ENCODE measurements around the gene TNK1. TPM values are rescaled to one million over a fixed set of nuclear protein-coding genes. Genes with fewer than 3 reads are reported as not detected.

TNK1 gene
- total RNA-seq, 1 experiment from 2014 or later: 6.1 TPM

DNA sequence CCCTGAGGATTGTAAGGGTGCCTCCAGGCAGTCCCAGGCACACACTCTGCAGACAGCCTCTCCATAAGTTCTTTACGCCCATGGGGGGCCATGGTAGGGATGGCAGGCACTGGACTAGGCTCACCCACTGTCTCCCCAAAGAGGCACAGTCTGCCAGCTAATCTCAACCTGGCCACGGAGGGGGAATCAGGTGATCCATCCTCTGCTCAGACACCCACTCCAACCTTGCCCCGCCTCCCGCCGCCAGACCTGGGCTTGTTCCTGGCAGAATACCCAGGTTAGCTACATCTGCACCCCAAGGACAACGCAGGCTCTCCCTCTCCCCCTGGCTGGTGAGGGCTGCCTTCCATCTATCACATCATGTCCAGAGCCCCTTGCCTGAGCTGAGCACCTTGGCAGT, 28.0 kb downstream of the TNK1 start:
- Mint-ChIP-seq H3K4me3 (ENCODE audit: unreplicated experiment) (no peak overlapping the region), H3K27ac (ENCODE audit: unreplicated experiment) (no peak overlapping the region), H3K27me3 (ENCODE audit: insufficient read depth, unreplicated experiment) (no peaks in the 10 kb centered on the region), H3K4me1 (ENCODE audit: low read depth, unreplicated experiment) (peaks cover 8% of the 10 kb centered on the region), H3K36me3 (ENCODE audit: insufficient read depth, unreplicated experiment) (peaks cover 4% of the 10 kb centered on the region), H3K9me3 (ENCODE audit: unreplicated experiment) (no peaks in the 10 kb centered on the region)
- BruUV-seq (replicated peaks): no TSS peak
- no peaks in the 10 kb centered on the region for H3K4me1 ChIP-seq
- POLR2A ChIA-PET: no interaction called here
- H3K9me3 ChIP-seq: no peaks in the 10 kb centered on the region
- no peak overlapping the region for H3K4me3 ChIP-seq (ENCODE audit: low read depth, low read length)
- H3K36me3 ChIP-seq (ENCODE audit: control insufficient read depth, insufficient read depth, low read length): no peaks in the 10 kb centered on the region
- CTCF ChIA-PET: no interaction called here
- H3K27me3 ChIP-seq (replicated peaks; ENCODE audit: control insufficient read depth, insufficient read depth, low read length): no peaks in the 10 kb centered on the region
- DNase-seq: no peak
- TF ChIP-seq, protein P1, sequence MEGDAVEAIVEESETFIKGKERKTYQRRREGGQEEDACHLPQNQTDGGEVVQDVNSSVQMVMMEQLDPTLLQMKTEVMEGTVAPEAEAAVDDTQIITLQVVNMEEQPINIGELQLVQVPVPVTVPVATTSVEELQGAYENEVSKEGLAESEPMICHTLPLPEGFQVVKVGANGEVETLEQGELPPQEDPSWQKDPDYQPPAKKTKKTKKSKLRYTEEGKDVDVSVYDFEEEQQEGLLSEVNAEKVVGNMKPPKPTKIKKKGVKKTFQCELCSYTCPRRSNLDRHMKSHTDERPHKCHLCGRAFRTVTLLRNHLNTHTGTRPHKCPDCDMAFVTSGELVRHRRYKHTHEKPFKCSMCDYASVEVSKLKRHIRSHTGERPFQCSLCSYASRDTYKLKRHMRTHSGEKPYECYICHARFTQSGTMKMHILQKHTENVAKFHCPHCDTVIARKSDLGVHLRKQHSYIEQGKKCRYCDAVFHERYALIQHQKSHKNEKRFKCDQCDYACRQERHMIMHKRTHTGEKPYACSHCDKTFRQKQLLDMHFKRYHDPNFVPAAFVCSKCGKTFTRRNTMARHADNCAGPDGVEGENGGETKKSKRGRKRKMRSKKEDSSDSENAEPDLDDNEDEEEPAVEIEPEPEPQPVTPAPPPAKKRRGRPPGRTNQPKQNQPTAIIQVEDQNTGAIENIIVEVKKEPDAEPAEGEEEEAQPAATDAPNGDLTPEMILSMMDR (IDR thresholded peaks at IDR 0.05; ENCODE audit: insufficient read depth in 1 of 2, low read depth in 1 of 2, low read length in 1 of 2, severe bottlenecking in 1 of 2, unreplicated experiment in 1 of 2): no peak
- intact Hi-C loops (cut with micrococcal nuclease; ENCODE audit: unreplicated experiment): no loop called here

DNA sequence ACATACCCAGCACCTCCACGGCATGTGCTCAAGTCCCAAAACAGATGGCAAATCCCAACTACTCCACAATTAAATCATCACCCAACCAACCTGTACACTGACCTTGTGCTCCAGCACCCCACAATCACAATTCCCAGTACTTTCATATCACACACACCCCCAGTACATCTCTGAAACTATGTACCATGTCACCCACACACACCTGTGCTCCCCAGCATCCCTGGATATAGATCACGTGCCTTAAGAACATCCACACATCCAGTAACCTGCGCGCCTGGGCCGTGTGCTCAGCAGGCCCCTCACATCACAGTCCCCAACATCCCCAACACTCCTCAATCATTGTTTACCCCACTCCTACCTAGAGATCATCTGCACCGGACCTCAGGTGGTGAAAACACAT, 28.8 kb downstream of the TNK1 start:
- TF ChIP-seq, protein P1 (IDR thresholded peaks at IDR 0.05; ENCODE audit: insufficient read depth in 1 of 2, low read depth in 1 of 2, low read length in 1 of 2, severe bottlenecking in 1 of 2, unreplicated experiment in 1 of 2): no peak
- Mint-ChIP-seq H3K9me3 (ENCODE audit: unreplicated experiment) (no peaks in the 10 kb centered on the region), H3K4me1 (ENCODE audit: low read depth, unreplicated experiment) (peaks cover 8% of the 10 kb centered on the region), H3K36me3 (ENCODE audit: insufficient read depth, unreplicated experiment) (no peaks in the 10 kb centered on the region), H3K4me3 (ENCODE audit: unreplicated experiment) (no peak overlapping the region), H3K27ac (ENCODE audit: unreplicated experiment) (no peak overlapping the region), H3K27me3 (ENCODE audit: insufficient read depth, unreplicated experiment) (no peaks in the 10 kb centered on the region)
- H3K9me3 ChIP-seq: no peaks in the 10 kb centered on the region
- DNase-seq: no peak
- no peaks in the 10 kb centered on the region for H3K27me3 ChIP-seq (replicated peaks; ENCODE audit: control insufficient read depth, insufficient read depth, low read length)
- no TSS peak for BruUV-seq (replicated peaks)
- no peak overlapping the region for H3K4me3 ChIP-seq (ENCODE audit: low read depth, low read length)
- CTCF ChIA-PET: no interaction called here
- H3K36me3 ChIP-seq (ENCODE audit: control insufficient read depth, insufficient read depth, low read length): no peaks in the 10 kb centered on the region
- intact Hi-C loops (cut with micrococcal nuclease; ENCODE audit: unreplicated experiment): no loop called here
- POLR2A ChIA-PET: no interaction called here
- H3K4me1 ChIP-seq: no peaks in the 10 kb centered on the region

DNA sequence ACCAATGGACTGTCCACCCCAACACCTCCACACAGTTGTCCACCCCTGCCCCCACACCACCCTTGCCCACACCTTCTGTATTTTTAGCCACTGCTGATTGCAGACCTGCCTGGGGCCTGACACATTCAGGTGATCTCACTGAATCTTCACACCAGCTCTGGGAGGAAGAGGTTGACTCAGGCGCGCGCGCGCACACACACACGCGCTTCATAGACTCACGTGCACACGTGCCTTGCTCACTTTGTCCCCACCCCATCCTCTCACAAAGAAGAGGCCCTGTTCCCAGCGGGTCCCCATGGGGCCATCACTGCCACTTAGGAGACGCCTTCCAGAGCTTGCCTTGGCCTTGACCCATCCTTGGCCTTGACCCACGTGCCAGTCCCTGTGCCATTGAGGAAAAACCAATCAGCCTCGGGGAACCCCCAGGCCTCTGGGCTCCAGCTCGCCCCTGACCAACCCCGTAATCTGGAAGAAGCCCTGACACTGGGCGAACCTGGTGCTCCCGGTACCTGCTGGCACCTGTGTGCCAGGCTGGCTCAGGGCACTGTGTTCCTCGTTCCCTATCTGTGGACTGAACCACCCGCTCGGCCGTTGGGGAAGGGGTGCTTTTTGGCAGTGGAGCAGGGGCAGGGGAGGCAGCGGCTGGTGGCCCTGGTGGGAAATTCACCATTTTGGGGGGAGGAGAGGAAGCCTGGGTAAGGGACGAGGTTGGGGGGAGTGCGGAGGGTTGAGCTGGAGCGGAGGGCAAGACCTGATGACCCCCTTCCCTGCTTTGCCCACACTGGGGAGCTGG, 29.9 kb downstream of the TNK1 start:
- Histone ChIP-seq H3K4me1 (no peaks in the 10 kb centered on the region), H3K36me3 (ENCODE audit: control insufficient read depth, insufficient read depth, low read length) (no peaks in the 10 kb centered on the region), H3K4me3 (ENCODE audit: low read depth, low read length) (no peak overlapping the region), H3K27me3 (replicated peaks; ENCODE audit: control insufficient read depth, insufficient read depth, low read length) (no peaks in the 10 kb centered on the region), H3K9me3 (no peaks in the 10 kb centered on the region)
- Mint-ChIP-seq H3K36me3 (ENCODE audit: insufficient read depth, unreplicated experiment) (no peaks in the 10 kb centered on the region), H3K4me3 (ENCODE audit: unreplicated experiment) (no peak overlapping the region), H3K4me1 (ENCODE audit: low read depth, unreplicated experiment) (peaks cover 4% of the 10 kb centered on the region), H3K27ac (ENCODE audit: unreplicated experiment) (no peak overlapping the region), H3K27me3 (ENCODE audit: insufficient read depth, unreplicated experiment) (no peaks in the 10 kb centered on the region), H3K9me3 (ENCODE audit: unreplicated experiment) (no peaks in the 10 kb centered on the region)
- TF ChIP-seq, protein P1 (IDR thresholded peaks at IDR 0.05; ENCODE audit: insufficient read depth in 1 of 2, low read depth in 1 of 2, low read length in 1 of 2, severe bottlenecking in 1 of 2, unreplicated experiment in 1 of 2): no peak
- ChIA-PET CTCF (no interaction called here), POLR2A (no interaction called here)
- BruUV-seq (replicated peaks): no TSS peak
- DNase-seq: no peak
- intact Hi-C loops (cut with micrococcal nuclease; ENCODE audit: unreplicated experiment): no loop called here

Measured in Caco-2 (cell line).